PC-9 (cell line): Measurements from ENCODE around the gene KRTAP12-2. TPM values are rescaled to one million over a fixed set of nuclear protein-coding genes. Genes with fewer than 3 reads are reported as not detected.

Experiments used
- BruUV-seq: library from RNA; stranded (reverse); fragments of 400-500 nt; replicated peaks from 2 replicates; lab custom pipeline; 2021; lab: Mats Ljungman, UMichigan
- CTCF ChIA-PET: fragments of 300-600 bp; sonication (Branson Sonifier 250); formaldehyde crosslinking; loops from one replicate; lab custom pipeline; 2022; ENCODE audit warnings: antibody characterized with exemption; lab: Charles Lee
- POLR2A ChIA-PET: fragments of 300-600 bp; sonication (Branson Sonifier 250); formaldehyde crosslinking; loops from one replicate; lab custom pipeline; 2022; ENCODE audit warnings: antibody characterized with exemption; ENCODE audit not compliant: unreplicated experiment; lab: Charles Lee
- DNase-seq, 2 experiments: peaks; one replicate each; pipeline versions ENCODE4 v3.0.0 to v3.0.0-alpha.2; 2015 to 2022; ENCODE audit warnings: mixed read lengths in 1 of 2
- H2AFZ ChIP-seq: fragments of 200-600 bp; sonication (generic); 2 replicates; pipeline ENCODE4 v1.8.1; 2017; ENCODE audit warnings: antibody characterized with exemption
- H3F3A ChIP-seq: fragments of 200-600 bp; sonication (generic); 2 replicates; pipeline ENCODE4 v1.8.1; 2017; ENCODE audit warnings: antibody characterized with exemption, mild to moderate bottlenecking, low read depth; ENCODE audit not compliant: insufficient read depth
- H3K27ac ChIP-seq: fragments of 200-600 bp; sonication (generic); 2 replicates; pipeline ENCODE4 v1.6.1; 2016; ENCODE audit warnings: mixed run types
- H3K27me3 ChIP-seq: fragments of 200-600 bp; sonication (generic); 2 replicates; pipeline ENCODE4 v1.6.1; 2016; ENCODE audit warnings: low read depth, mixed run types; ENCODE audit not compliant: insufficient read depth
- H3K36me3 ChIP-seq: fragments of 200-600 bp; sonication (generic); 2 replicates; pipeline ENCODE4 v1.6.1; 2016; ENCODE audit warnings: low read depth, mixed run types
- H3K4me1 ChIP-seq: fragments of 200-600 bp; sonication (generic); replicated peaks from 2 replicates; pipeline ENCODE4 v1.6.1; 2016; ENCODE audit warnings: mixed run types; ENCODE audit not compliant: insufficient read depth
- H3K4me2 ChIP-seq: fragments of 200-600 bp; sonication (generic); 2 replicates; pipeline ENCODE4 v1.6.1; 2017; ENCODE audit warnings: mixed run types
- H3K4me3 ChIP-seq: fragments of 200-600 bp; sonication (generic); 2 replicates; pipeline ENCODE4 v1.6.1; 2016; ENCODE audit warnings: mixed run types
- H3K79me2 ChIP-seq: fragments of 200-600 bp; sonication (generic); 2 replicates; pipeline ENCODE4 v1.6.1; 2017; ENCODE audit warnings: low read depth, mixed run types
- H3K9me2 ChIP-seq: fragments of 200-600 bp; sonication (generic); 2 replicates; pipeline ENCODE4 v1.8.1; 2017; ENCODE audit warnings: mild to moderate bottlenecking; ENCODE audit not compliant: insufficient read depth
- H3K9me3 ChIP-seq: fragments of 200-600 bp; sonication (generic); 2 replicates; pipeline ENCODE4 v1.8.1; 2016; ENCODE audit warnings: low read depth; ENCODE audit not compliant: insufficient read depth
- H4K20me1 ChIP-seq: fragments of 200-600 bp; sonication (generic); 2 replicates; pipeline ENCODE4 v1.8.1; 2017; ENCODE audit not compliant: insufficient read depth
- EZH2 ChIP-seq: fragments of 200-600 bp; sonication (generic); IDR thresholded peaks from 2 replicates; pipeline ENCODE4 v1.8.0; 2017; ENCODE audit warnings: antibody characterized with exemption, low read depth
- intact Hi-C: fragments of 100-400 bp; cut with micrococcal nuclease; formaldehyde crosslinking; loops from one replicate; pipeline ENCODE4 v1.10.0; 2022; ENCODE audit not compliant: unreplicated experiment
- total RNA-seq: library from RNA; stranded (reverse); gene quantifications from 2 replicates; pipeline ENCODE4 v1.2.3, GENCODE V29; 2021
- TF ChIP-seq, protein P1 (sequence below): fragments of 200-600 bp; sonication (generic); conservative IDR thresholded peaks from 2 replicates; pipeline ENCODE4 v1.6.1; 2017; ENCODE audit warnings: mixed run types, antibody characterized with exemption, mild to moderate bottlenecking, moderate library complexity

Gene KRTAP12-2
- total RNA-seq, 1 experiment from 2014 or later: not detected

DNA sequence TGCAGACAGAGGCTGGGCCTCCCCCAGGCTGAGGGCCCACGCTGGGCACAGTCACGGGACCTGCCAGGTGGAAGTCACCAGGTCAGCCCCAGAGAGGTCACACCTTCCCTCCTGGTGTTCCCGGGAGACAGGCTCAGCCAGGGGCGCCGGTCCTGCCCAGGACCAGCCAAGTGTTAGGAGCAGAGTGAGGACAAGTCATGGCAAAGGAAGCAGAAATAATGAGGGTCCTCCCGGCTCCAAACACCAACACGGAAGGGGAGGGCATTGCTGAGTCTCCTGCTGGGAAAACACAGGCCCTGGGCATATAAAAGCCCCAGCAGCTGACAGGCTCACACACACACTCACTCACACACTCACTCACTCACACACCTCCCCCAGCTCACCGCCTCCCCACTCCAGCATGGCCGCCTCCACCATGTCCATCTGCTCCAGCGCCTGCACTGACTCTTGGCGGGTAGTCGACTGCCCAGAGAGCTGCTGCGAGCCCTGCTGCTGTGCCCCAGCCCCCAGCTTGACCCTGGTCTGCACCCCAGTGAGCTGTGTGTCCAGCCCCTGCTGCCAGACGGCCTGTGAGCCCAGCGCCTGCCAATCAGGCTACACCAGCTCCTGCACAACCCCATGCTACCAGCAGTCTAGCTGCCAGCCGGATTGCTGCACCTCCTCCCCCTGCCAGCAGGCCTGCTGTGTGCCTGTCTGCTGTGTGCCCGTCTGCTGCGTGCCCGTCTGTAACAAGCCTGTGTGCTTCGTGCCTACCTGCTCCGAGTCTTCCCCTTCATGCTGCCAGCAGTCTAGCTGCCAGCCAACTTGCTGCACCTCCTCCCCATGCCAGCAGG, 29.5 kb downstream of the KRTAP12-2 start, which contains the start of gene KRTAP10-10:
Gene KRTAP10-10, plus strand, starts transcription at position 339 of the 833 bp plus-strand sequence. Its CDS starts 62 bp downstream, at position 401.
- H3F3A ChIP-seq: no peaks in the 10 kb centered on the region
- BruUV-seq: no TSS peak
- no peaks in the 10 kb centered on the region for H3K9me2 ChIP-seq
- ChIA-PET POLR2A (no interaction called here), CTCF (no interaction called here)
- H3K27ac ChIP-seq: no peak within 1 kb of the TSS
- intact Hi-C loops: no loop called here
- no peaks in the 10 kb centered on the region for H3K79me2 ChIP-seq
- H3K4me3 ChIP-seq: no peak within 1 kb of the TSS
- H3K4me2 ChIP-seq: no peak within 1 kb of the TSS
- H3K27me3 ChIP-seq: peaks cover 43% of the 10 kb centered on the region
- no peak for TF ChIP-seq EZH2
- TF ChIP-seq, protein P1, sequence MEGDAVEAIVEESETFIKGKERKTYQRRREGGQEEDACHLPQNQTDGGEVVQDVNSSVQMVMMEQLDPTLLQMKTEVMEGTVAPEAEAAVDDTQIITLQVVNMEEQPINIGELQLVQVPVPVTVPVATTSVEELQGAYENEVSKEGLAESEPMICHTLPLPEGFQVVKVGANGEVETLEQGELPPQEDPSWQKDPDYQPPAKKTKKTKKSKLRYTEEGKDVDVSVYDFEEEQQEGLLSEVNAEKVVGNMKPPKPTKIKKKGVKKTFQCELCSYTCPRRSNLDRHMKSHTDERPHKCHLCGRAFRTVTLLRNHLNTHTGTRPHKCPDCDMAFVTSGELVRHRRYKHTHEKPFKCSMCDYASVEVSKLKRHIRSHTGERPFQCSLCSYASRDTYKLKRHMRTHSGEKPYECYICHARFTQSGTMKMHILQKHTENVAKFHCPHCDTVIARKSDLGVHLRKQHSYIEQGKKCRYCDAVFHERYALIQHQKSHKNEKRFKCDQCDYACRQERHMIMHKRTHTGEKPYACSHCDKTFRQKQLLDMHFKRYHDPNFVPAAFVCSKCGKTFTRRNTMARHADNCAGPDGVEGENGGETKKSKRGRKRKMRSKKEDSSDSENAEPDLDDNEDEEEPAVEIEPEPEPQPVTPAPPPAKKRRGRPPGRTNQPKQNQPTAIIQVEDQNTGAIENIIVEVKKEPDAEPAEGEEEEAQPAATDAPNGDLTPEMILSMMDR: no peak
- H4K20me1 ChIP-seq: no peaks in the 10 kb centered on the region
- no peak within 1 kb of the TSS for H2AFZ ChIP-seq
- H3K4me1 ChIP-seq: no peaks in the 10 kb centered on the region
- no peaks in the 10 kb centered on the region for H3K36me3 ChIP-seq
- no peak for DNase-seq
- H3K9me3 ChIP-seq: no peaks in the 10 kb centered on the region

DNA sequence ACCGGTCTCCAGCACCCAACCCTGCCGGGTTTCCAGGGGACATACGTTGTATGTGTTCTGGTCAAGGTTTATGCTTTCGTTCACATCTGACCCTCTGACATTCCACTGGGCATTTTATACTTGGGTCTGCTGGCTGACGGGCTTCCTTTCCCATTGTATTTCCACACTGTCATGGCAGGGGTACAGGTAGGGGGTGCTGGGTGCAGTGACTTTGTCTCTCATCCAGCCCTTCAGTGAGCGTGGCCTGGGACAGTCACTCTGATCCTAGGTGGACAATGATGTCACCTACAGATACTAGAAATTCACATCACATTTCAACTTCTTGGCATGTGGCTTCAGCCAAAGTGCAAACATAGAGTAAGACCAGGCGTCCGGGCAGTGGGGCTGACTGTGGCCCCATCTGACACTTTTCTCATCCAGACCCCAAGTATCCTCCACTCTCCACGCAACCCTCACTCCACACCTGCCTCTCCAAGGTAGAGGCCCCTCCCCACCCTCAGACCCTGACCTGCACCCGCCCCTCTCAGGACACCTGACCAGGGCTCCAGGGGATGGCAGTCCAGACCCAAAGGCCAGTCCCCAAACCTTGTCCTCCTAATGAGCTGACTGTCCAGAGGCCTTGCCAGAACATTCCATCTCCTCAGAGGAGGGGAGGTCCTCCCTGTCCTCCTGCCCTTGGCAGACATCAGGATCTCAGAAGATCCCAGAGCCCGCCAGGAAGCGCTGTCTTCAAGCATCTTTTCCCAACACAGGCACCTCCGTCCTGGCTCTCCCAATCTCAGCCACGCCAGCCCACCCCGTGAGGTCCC, 30.3 kb downstream of the KRTAP12-2 start:
- no peaks in the 10 kb centered on the region for H3K79me2 ChIP-seq
- CTCF ChIA-PET: no interaction called here
- H3F3A ChIP-seq: no peaks in the 10 kb centered on the region
- no peak overlapping the region for H3K27ac ChIP-seq
- no peaks in the 10 kb centered on the region for H3K9me3 ChIP-seq
- no peaks in the 10 kb centered on the region for H3K9me2 ChIP-seq
- no peak overlapping the region for H2AFZ ChIP-seq
- intact Hi-C loops: no loop called here
- no peaks in the 10 kb centered on the region for H3K36me3 ChIP-seq
- H4K20me1 ChIP-seq: no peaks in the 10 kb centered on the region
- no peak for DNase-seq
- H3K4me1 ChIP-seq: no peaks in the 10 kb centered on the region
- POLR2A ChIA-PET: no interaction called here
- no peak overlapping the region for H3K4me2 ChIP-seq
- no TSS peak for BruUV-seq
- peaks cover 39% of the 10 kb centered on the region for H3K27me3 ChIP-seq
- TF ChIP-seq, protein P1: no peak
- no peak overlapping the region for H3K4me3 ChIP-seq

DNA sequence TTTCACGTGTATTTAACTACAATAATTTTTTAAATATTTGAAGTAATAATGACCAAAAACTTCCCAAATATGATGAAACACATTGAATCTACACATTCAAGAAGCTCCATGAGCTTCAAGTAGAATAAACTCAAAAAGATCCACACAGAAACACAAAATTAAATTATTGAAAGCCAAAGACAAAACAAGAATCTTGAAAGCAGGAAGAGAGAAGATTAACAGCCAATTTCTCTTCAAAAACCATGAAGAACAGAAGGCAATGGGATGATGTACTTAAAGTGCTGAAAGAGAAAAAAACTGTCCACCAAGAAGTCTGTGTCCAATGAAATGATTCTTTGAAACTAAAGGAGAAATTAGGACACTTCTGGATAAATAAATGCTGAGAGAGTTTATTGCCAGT, 34.7 kb downstream of the KRTAP12-2 start:
- intact Hi-C loops: no loop called here
- Histone ChIP-seq H3K27me3 (peaks cover 47% of the 10 kb centered on the region), H3K9me2 (no peaks in the 10 kb centered on the region), H3F3A (no peaks in the 10 kb centered on the region), H2AFZ (no peak overlapping the region), H3K4me1 (no peaks in the 10 kb centered on the region), H3K36me3 (no peaks in the 10 kb centered on the region), H3K4me2 (no peak overlapping the region), H3K27ac (no peak overlapping the region), H4K20me1 (no peaks in the 10 kb centered on the region), H3K79me2 (no peaks in the 10 kb centered on the region), H3K9me3 (no peaks in the 10 kb centered on the region), H3K4me3 (no peak overlapping the region)
- no TSS peak for BruUV-seq
- POLR2A ChIA-PET: no interaction called here
- TF ChIP-seq EZH2: no peak
- CTCF ChIA-PET: no interaction called here
- DNase-seq: no peak
